OCI-LY3 (cell line): ENCODE measurements around the gene MACC1.

Source experiments
- CTCF ChIP-seq: fragments of 200-600, 300-600 bp; sonication (generic); IDR thresholded peaks from 2 replicates; pipeline ENCODE4 v1.5.1; 2014; ENCODE audit warnings: antibody characterized with exemption, low read length, low read depth
- EZH2phosphoT487 ChIP-seq: fragments of 200-600 bp; shearing (Covaris generic); IDR thresholded peaks from 2 replicates; pipeline ENCODE4 v1.6.1; 2018; ENCODE audit warnings: antibody characterized with exemption, mixed run types, low read depth

GRCh38 chr7:20233362-20233761 is 16.2 kb upstream of the MACC1 start:
- TF ChIP-seq CTCF (no peak), EZH2phosphoT487 (no peak)
